22Rv1 (cell line): ENCODE measurements around the gene ISCA1.

ENCODE experiments used
- ZFX ChIP-seq: fragments of 450-650 bp; IDR thresholded peaks from 2 replicates; pipeline ENCODE4 v1.6.1; 2017; ENCODE audit warnings: antibody characterized with exemption, borderline replicate concordance
- TF ChIP-seq, protein P1 (sequence below): fragments of 450-650 bp; IDR thresholded peaks from 2 replicates; pipeline ENCODE4 v1.5.1; 2017; ENCODE audit warnings: mild to moderate bottlenecking

DNA sequence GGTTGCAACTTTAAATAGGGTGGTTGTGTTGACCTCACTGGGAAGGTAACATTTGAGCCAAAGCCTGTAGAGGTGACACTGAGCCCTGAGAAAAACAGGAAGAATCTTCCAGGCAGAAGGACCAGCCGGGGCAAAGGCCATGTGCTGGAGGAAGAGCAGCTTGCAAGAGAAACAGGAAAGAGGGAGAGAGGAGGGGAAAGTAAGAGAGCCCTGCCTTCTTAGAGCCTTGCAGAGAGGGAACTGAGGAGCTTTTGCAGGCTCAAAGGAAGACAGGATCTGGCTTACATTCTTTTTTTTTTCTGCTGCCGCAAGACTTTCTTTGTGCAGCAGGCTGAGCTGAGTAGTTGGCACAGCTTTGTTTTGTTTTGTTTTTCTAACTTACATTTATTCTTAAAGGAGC lies 40.3 kb downstream of the ISCA1 start:
- TF ChIP-seq, protein P1, sequence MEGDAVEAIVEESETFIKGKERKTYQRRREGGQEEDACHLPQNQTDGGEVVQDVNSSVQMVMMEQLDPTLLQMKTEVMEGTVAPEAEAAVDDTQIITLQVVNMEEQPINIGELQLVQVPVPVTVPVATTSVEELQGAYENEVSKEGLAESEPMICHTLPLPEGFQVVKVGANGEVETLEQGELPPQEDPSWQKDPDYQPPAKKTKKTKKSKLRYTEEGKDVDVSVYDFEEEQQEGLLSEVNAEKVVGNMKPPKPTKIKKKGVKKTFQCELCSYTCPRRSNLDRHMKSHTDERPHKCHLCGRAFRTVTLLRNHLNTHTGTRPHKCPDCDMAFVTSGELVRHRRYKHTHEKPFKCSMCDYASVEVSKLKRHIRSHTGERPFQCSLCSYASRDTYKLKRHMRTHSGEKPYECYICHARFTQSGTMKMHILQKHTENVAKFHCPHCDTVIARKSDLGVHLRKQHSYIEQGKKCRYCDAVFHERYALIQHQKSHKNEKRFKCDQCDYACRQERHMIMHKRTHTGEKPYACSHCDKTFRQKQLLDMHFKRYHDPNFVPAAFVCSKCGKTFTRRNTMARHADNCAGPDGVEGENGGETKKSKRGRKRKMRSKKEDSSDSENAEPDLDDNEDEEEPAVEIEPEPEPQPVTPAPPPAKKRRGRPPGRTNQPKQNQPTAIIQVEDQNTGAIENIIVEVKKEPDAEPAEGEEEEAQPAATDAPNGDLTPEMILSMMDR, result no peak
- no peak for TF ChIP-seq ZFX
